GM19328 (cell line): ENCODE measurements around the gene ZNF160.
"Not testable (repeated sequence)": the region's sequence is repeated elsewhere in the genome, so short reads cannot be mapped to it uniquely, and the experiment has no call there.

Experiments
- ATAC-seq: cut with Tn5 transposase; IDR thresholded peaks from one replicate; pipeline ENCODE4 v1.9.1; 2021; ENCODE audit warnings: mild to moderate bottlenecking, moderate library complexity; ENCODE audit not compliant: unreplicated experiment

Gene ZNF160

GRCh38 chr19:53092723-53093122 lies 10.5 kb downstream of the ZNF160 start:
- ATAC-seq, result no peak

GRCh38 chr19:53091413-53092254 lies 11.6 kb downstream of the ZNF160 start:
- ATAC-seq, result no peak

- no peak for ATAC-seq
These were observed 15.1 kb downstream of the ZNF160 start for GRCh38 chr19:53088091-53088490.

GRCh38 chr19:53086949-53087348 lies 16.3 kb downstream of the ZNF160 start:
- ATAC-seq, result no peak

GRCh38 chr19:53085496-53085895 lies 17.7 kb downstream of the ZNF160 start:
- ATAC-seq, result no peak

- ATAC-seq, result no peak
These were observed 20.3 kb downstream of the ZNF160 start for GRCh38 chr19:53082929-53083328.

GRCh38 chr19:53079313-53079924 lies 23.8 kb downstream of the ZNF160 start:
- no peak for ATAC-seq

GRCh38 chr19:53078668-53079067 lies 24.6 kb downstream of the ZNF160 start:
- ATAC-seq, result no peak

- ATAC-seq, result no peak
These were observed 26.2 kb downstream of the ZNF160 start for GRCh38 chr19:53076984-53077383.

- no peak for ATAC-seq
These were observed 34.4 kb downstream of the ZNF160 start for GRCh38 chr19:53068834-53069233.

- ATAC-seq, result no peak
These were observed 35.0 kb downstream of the ZNF160 start for GRCh38 chr19:53068199-53068598.

- no peak for ATAC-seq
These were observed 45.2 kb downstream of the ZNF160 start for GRCh38 chr19:53057904-53058580.

GRCh38 chr19:53055117-53055516 lies 48.1 kb downstream of the ZNF160 start:
- ATAC-seq, result no peak

- no peak for ATAC-seq
These were observed 55.8 kb downstream of the ZNF160 start for GRCh38 chr19:53047379-53047778.

- no peak for ATAC-seq
These were observed 57.7 kb downstream of the ZNF160 start for GRCh38 chr19:53045536-53045935.

GRCh38 chr19:53041366-53041765 lies 61.9 kb downstream of the ZNF160 start:
- no peak for ATAC-seq

GRCh38 chr19:53037101-53038097 lies 65.8 kb downstream of the ZNF160 start:
- ATAC-seq, result no peak

GRCh38 chr19:53034948-53035675 lies 68.1 kb downstream of the ZNF160 start:
- ATAC-seq, result no peak

GRCh38 chr19:53034054-53034453 lies 69.2 kb downstream of the ZNF160 start:
- no peak for ATAC-seq

- not testable (repeated sequence) for ATAC-seq
These were observed 74.9 kb downstream of the ZNF160 start for GRCh38 chr19:53028306-53028705.
